ENCODE measurements around the gene LGALS12.

The LGALS12 gene

GRCh38 chr11:63560506-63561180, 54.8 kb downstream of the LGALS12 start:
- DNase-seq (ENCODE audit: low read depth in 2 of 2) = no peak

GRCh38 chr11:63563201-63564055, 57.5 kb downstream of the LGALS12 start, which contains the start of gene PLAAT2:
Gene PLAAT2 (minus strand): TSS chr11:63563379. CDS start chr11:63563324, 55 bp downstream.
- no peak for DNase-seq (ENCODE audit: low read depth in 2 of 2)

- no peak for DNase-seq (ENCODE audit: low read depth in 2 of 2)
Measured at GRCh38 chr11:63564056-63564774, 58.3 kb downstream of the LGALS12 start.

GRCh38 chr11:63564784-63565350, 59.0 kb downstream of the LGALS12 start:
- DNase-seq (ENCODE audit: low read depth in 2 of 2) = no peak
